OCI-LY1 (cell line): ENCODE data around the gene ABCG8.

Source experiments
- EZH2 ChIP-seq: fragments of 200-600 bp; sonication (generic), shearing (Covaris generic); IDR thresholded peaks from 2 replicates; pipeline ENCODE4 v1.8.0; 2017; ENCODE audit warnings: borderline replicate concordance, mixed run types, mild to moderate bottlenecking, antibody characterized with exemption, low read length, moderate library complexity, mixed read lengths
- TF ChIP-seq, protein P1 (sequence below): fragments of 200-600 bp; sonication (generic), shearing (Covaris generic); IDR thresholded peaks from 2 replicates; pipeline ENCODE4 v1.5.1; 2017; ENCODE audit warnings: mild to moderate bottlenecking, antibody characterized with exemption, low read length, moderate library complexity, mixed read lengths

- TF ChIP-seq, protein P1, sequence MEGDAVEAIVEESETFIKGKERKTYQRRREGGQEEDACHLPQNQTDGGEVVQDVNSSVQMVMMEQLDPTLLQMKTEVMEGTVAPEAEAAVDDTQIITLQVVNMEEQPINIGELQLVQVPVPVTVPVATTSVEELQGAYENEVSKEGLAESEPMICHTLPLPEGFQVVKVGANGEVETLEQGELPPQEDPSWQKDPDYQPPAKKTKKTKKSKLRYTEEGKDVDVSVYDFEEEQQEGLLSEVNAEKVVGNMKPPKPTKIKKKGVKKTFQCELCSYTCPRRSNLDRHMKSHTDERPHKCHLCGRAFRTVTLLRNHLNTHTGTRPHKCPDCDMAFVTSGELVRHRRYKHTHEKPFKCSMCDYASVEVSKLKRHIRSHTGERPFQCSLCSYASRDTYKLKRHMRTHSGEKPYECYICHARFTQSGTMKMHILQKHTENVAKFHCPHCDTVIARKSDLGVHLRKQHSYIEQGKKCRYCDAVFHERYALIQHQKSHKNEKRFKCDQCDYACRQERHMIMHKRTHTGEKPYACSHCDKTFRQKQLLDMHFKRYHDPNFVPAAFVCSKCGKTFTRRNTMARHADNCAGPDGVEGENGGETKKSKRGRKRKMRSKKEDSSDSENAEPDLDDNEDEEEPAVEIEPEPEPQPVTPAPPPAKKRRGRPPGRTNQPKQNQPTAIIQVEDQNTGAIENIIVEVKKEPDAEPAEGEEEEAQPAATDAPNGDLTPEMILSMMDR, result no peak
- no peak for TF ChIP-seq EZH2
Measured at GRCh38 chr2:43889416-43889815, 50.6 kb downstream of the ABCG8 start.
